ENCODE results near the gene NPFFR1.

- no peak for TF ChIP-seq POLR2A (IDR thresholded peaks at IDR 0.05)
- no peak for TF ChIP-seq CTCF (IDR thresholded peaks at IDR 0.05)
These were observed 5.9 kb upstream of the NPFFR1 start for GRCh38 chr10:70289739-70290138.
